B cell (primary cell): ENCODE measurements around the gene GAREM1.

Source experiments
- CTCF ChIP-seq: fragments of 200-600 bp; IDR thresholded peaks from one replicate; pipeline ENCODE4 v1.8.0; 2022; ENCODE audit warnings: antibody characterized with exemption, mild to moderate bottlenecking
- EZH2 ChIP-seq: IDR thresholded peaks from 2 replicates; pipeline ENCODE4 v1.6.1; 2012; ENCODE audit warnings: borderline replicate concordance, low read depth, mild to moderate bottlenecking, moderate library complexity, low read length; ENCODE audit not compliant: insufficient read depth, poor library complexity, severe bottlenecking

DNA sequence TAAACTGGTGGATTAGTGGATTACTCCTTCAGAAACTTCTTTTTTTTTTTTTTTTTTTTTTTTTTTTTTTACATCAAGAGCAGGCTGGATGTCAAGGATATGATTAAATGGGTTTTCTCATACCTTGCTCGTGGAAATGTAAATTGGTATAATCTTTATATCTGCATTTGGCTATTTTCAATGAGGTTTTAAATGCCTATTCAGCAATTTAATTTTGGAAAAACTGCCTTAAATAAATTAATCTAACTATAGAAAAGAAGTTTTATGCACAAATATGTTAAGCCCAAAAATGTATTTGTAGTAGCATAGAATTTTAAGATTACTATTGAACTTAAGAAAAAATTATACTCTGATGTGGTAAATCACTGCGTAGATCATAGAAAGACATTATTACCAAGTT lies 11.4 kb upstream of the GAREM1 start:
- TF ChIP-seq EZH2 (no peak), CTCF (no peak)
